T-helper 2 cell treated with Interferon-gamma antibody and Interleukin-4, amounts not matched to agents 5 μg/mL and 100 μg/mL, for 36 hours (primary cell): ENCODE measurements around the gene C19orf44.

Source experiments
- DNase-seq: peaks from one replicate; pipeline ENCODE4 v3.0.0; 2021; ENCODE audit warnings: low spot score
- H3K27ac Mint-ChIP-seq: one replicate; pipeline ENCODE4 v1.8.0; 2021; ENCODE audit warnings: mild to moderate bottlenecking, mixed read lengths
- H3K27me3 Mint-ChIP-seq: one replicate; pipeline ENCODE4 v1.8.0; 2021; ENCODE audit warnings: low read depth, mixed read lengths
- H3K36me3 Mint-ChIP-seq: one replicate; pipeline ENCODE4 v1.8.0; 2021; ENCODE audit warnings: low read depth, mixed read lengths
- H3K4me1 Mint-ChIP-seq: one replicate; pipeline ENCODE4 v1.8.0; 2021; ENCODE audit warnings: low read depth, mixed read lengths
- H3K4me3 Mint-ChIP-seq: one replicate; pipeline ENCODE4 v1.8.0; 2022; ENCODE audit warnings: mild to moderate bottlenecking, moderate library complexity, mixed read lengths
- H3K9me3 Mint-ChIP-seq: one replicate; pipeline ENCODE4 v1.8.0; 2021; ENCODE audit warnings: mixed read lengths

The C19orf44 gene

GRCh38 chr19:16516381-16516780 is 20.2 kb downstream of the C19orf44 start:
- Mint-ChIP-seq H3K4me3 (no peak overlapping the region), H3K27me3 (no peaks in the 10 kb centered on the region), H3K27ac (no peak overlapping the region), H3K9me3 (no peaks in the 10 kb centered on the region), H3K4me1 (no peaks in the 10 kb centered on the region), H3K36me3 (peaks cover 33% of the 10 kb centered on the region)
- DNase-seq: no peak

- no peaks in the 10 kb centered on the region for H3K4me1 Mint-ChIP-seq
- no peak overlapping the region for H3K27ac Mint-ChIP-seq
- H3K27me3 Mint-ChIP-seq: no peaks in the 10 kb centered on the region
- no peak overlapping the region for H3K4me3 Mint-ChIP-seq
- peaks cover 35% of the 10 kb centered on the region for H3K36me3 Mint-ChIP-seq
- no peaks in the 10 kb centered on the region for H3K9me3 Mint-ChIP-seq
- DNase-seq: no peak
Measured at GRCh38 chr19:16516923-16517610, 20.9 kb downstream of the C19orf44 start.

GRCh38 chr19:16518061-16518460 is 21.9 kb downstream of the C19orf44 start:
- Mint-ChIP-seq H3K36me3 (peaks cover 40% of the 10 kb centered on the region), H3K4me1 (no peaks in the 10 kb centered on the region), H3K27ac (no peak overlapping the region), H3K4me3 (no peak overlapping the region), H3K9me3 (no peaks in the 10 kb centered on the region), H3K27me3 (no peaks in the 10 kb centered on the region)
- DNase-seq: no peak

GRCh38 chr19:16518483-16519229 is 22.5 kb downstream of the C19orf44 start:
- Mint-ChIP-seq H3K27me3 (no peaks in the 10 kb centered on the region), H3K4me3 (no peak overlapping the region), H3K36me3 (peaks cover 45% of the 10 kb centered on the region), H3K27ac (no peak overlapping the region), H3K4me1 (no peaks in the 10 kb centered on the region), H3K9me3 (no peaks in the 10 kb centered on the region)
- no peak for DNase-seq

- no peak overlapping the region for H3K4me3 Mint-ChIP-seq
- no peaks in the 10 kb centered on the region for H3K4me1 Mint-ChIP-seq
- peaks cover 51% of the 10 kb centered on the region for H3K36me3 Mint-ChIP-seq
- no peak for DNase-seq
- H3K27me3 Mint-ChIP-seq: no peaks in the 10 kb centered on the region
- no peak overlapping the region for H3K27ac Mint-ChIP-seq
- H3K9me3 Mint-ChIP-seq: no peaks in the 10 kb centered on the region
Measured at GRCh38 chr19:16519230-16519687, 23.1 kb downstream of the C19orf44 start.

- Mint-ChIP-seq H3K36me3 (peaks cover 51% of the 10 kb centered on the region), H3K4me3 (no peak overlapping the region), H3K9me3 (no peaks in the 10 kb centered on the region), H3K27me3 (no peaks in the 10 kb centered on the region), H3K4me1 (no peaks in the 10 kb centered on the region), H3K27ac (no peak overlapping the region)
- DNase-seq: no peak
Measured at GRCh38 chr19:16520074-16520973, 24.1 kb downstream of the C19orf44 start.

GRCh38 chr19:16520986-16521624 is 24.9 kb downstream of the C19orf44 start:
- H3K36me3 Mint-ChIP-seq: peaks cover 55% of the 10 kb centered on the region
- no peaks in the 10 kb centered on the region for H3K4me1 Mint-ChIP-seq
- DNase-seq: no peak
- no peaks in the 10 kb centered on the region for H3K9me3 Mint-ChIP-seq
- H3K27ac Mint-ChIP-seq: no peak overlapping the region
- no peak overlapping the region for H3K4me3 Mint-ChIP-seq
- H3K27me3 Mint-ChIP-seq: no peaks in the 10 kb centered on the region

GRCh38 chr19:16521715-16522289 is 25.6 kb downstream of the C19orf44 start:
- no peak for DNase-seq
- no peak overlapping the region for H3K4me3 Mint-ChIP-seq
- H3K36me3 Mint-ChIP-seq: peaks cover 58% of the 10 kb centered on the region
- no peaks in the 10 kb centered on the region for H3K4me1 Mint-ChIP-seq
- H3K27me3 Mint-ChIP-seq: no peaks in the 10 kb centered on the region
- no peak overlapping the region for H3K27ac Mint-ChIP-seq
- H3K9me3 Mint-ChIP-seq: no peaks in the 10 kb centered on the region

- Mint-ChIP-seq H3K4me3 (no peak overlapping the region), H3K36me3 (peaks cover 54% of the 10 kb centered on the region), H3K27ac (no peak overlapping the region), H3K4me1 (no peaks in the 10 kb centered on the region), H3K9me3 (no peaks in the 10 kb centered on the region), H3K27me3 (no peaks in the 10 kb centered on the region)
- no peak for DNase-seq
Measured at GRCh38 chr19:16522559-16523377, 26.6 kb downstream of the C19orf44 start.

- no peak for DNase-seq
- H3K36me3 Mint-ChIP-seq: peaks cover 55% of the 10 kb centered on the region
- no peaks in the 10 kb centered on the region for H3K27me3 Mint-ChIP-seq
- H3K27ac Mint-ChIP-seq: no peak overlapping the region
- no peaks in the 10 kb centered on the region for H3K9me3 Mint-ChIP-seq
- H3K4me1 Mint-ChIP-seq: no peaks in the 10 kb centered on the region
- H3K4me3 Mint-ChIP-seq: no peak overlapping the region
Measured at GRCh38 chr19:16524991-16525734, 29.0 kb downstream of the C19orf44 start.

- no peak overlapping the region for H3K27ac Mint-ChIP-seq
- H3K27me3 Mint-ChIP-seq: no peaks in the 10 kb centered on the region
- DNase-seq: no peak
- H3K4me3 Mint-ChIP-seq: no peak overlapping the region
- H3K4me1 Mint-ChIP-seq: no peaks in the 10 kb centered on the region
- no peaks in the 10 kb centered on the region for H3K9me3 Mint-ChIP-seq
- peaks cover 50% of the 10 kb centered on the region for H3K36me3 Mint-ChIP-seq
Measured at GRCh38 chr19:16525751-16526481, 29.7 kb downstream of the C19orf44 start.
